ENCODE data around the gene GULP1. TPM values are rescaled to one million over a fixed set of nuclear protein-coding genes. Genes with fewer than 3 reads are reported as not detected.

GULP1 gene
- total and polyA plus RNA-seq, 10 of the 15 experiments (the other 5 are each of a cell fraction or from before 2014, with no cell fraction given) = 0.02 to 1.3 (median 0.15) TPM; not detected in 5

GRCh38 chr2:188381614-188382013 lies 89.9 kb downstream of the GULP1 start (continued):
- TF ChIP-seq REST (IDR thresholded peaks at IDR 0.05; ENCODE audit: low read depth, low read length) (no peak), LARP7 (IDR thresholded peaks at IDR 0.05) (no peak), E2F4 (IDR thresholded peaks at IDR 0.05; ENCODE audit: low read depth, low read length) (no peak), ZBTB33 (IDR thresholded peaks at IDR 0.05) (no peak), PAX8 (IDR thresholded peaks at IDR 0.05) (no peak), SP1 (IDR thresholded peaks at IDR 0.05; ENCODE audit: low read depth, low read length) (no peak)

- RAD21 ChIA-PET (ENCODE audit: unreplicated experiment) = no interaction called here
- no peak for FAIRE-seq
Observed at GRCh38 chr2:188382107-188382506, 90.4 kb downstream of the GULP1 start.

More at GRCh38 chr2:188382107-188382506, 90.4 kb downstream of the GULP1 start:
- Histone ChIP-seq H3K27me3 (replicated peaks in 1 of 2; ENCODE audit: control insufficient read depth in 2 of 2, insufficient read depth in 2 of 2, low read length in 1 of 2) (no peaks in the 10 kb centered on the region), H3K36me3 (ENCODE audit: control insufficient read depth in 2 of 2, insufficient read depth in 2 of 2, low read length in 1 of 2) (no peaks in the 10 kb centered on the region), H3K4me2 (ENCODE audit: control insufficient read depth, insufficient read depth) (no peak overlapping the region), H3K9ac (ENCODE audit: control insufficient read depth, insufficient read depth, low read length) (no peak overlapping the region), H3K79me2 (ENCODE audit: control insufficient read depth, insufficient read depth, low read length) (no peaks in the 10 kb centered on the region), H3K9me3 (replicated peaks; ENCODE audit: control insufficient read depth, insufficient read depth, low read length) (no peaks in the 10 kb centered on the region), H3K4me3 (no peak overlapping the region), H3K27ac (ENCODE audit: control insufficient read depth, insufficient read depth) (no peak overlapping the region), H3K4me1 (ENCODE audit: control insufficient read depth, insufficient read depth, low read length) (no peaks in the 10 kb centered on the region), H2AFZ (ENCODE audit: control insufficient read depth, low read depth, low read length) (no peak overlapping the region), H4K20me1 (ENCODE audit: control insufficient read depth, insufficient read depth) (no peaks in the 10 kb centered on the region)
- in situ Hi-C loops (cut with MboI) = no loop called here
- intact Hi-C loops (cut with micrococcal nuclease; ENCODE audit: unreplicated experiment) = no loop called here
- ATAC-seq (no peak), DNase-seq (ENCODE audit: low read depth, low spot score) (no peak)
- POLR2A ChIA-PET = no interaction called here
- CTCF ChIA-PET = interaction anchor here (1.4 kb wide), 1 partner anchor 14 kb away, joined by 3 read pairs; no protein-coding TSS in a partner anchor
- no peak for TF ChIP-seq CHD2 (IDR thresholded peaks at IDR 0.05; ENCODE audit: borderline replicate concordance, low read depth, low read length)
- TF ChIP-seq SIN3A (IDR thresholded peaks at IDR 0.05; ENCODE audit: low read depth, low read length) = no peak
- no peak for TF ChIP-seq BRCA1 (IDR thresholded peaks at IDR 0.05; ENCODE audit: low read depth, low read length)
- no peak for TF ChIP-seq E4F1 (IDR thresholded peaks at IDR 0.05; ENCODE audit: borderline replicate concordance, partially characterized antibody)
- TF ChIP-seq NFYA (IDR thresholded peaks at IDR 0.05; ENCODE audit: borderline replicate concordance, low read depth, low read length) = no peak
- no peak for TF ChIP-seq MEF2B (IDR thresholded peaks at IDR 0.05; ENCODE audit: partially characterized antibody, poor library complexity, severe bottlenecking)
- TF ChIP-seq SUPT20H (IDR thresholded peaks at IDR 0.05; ENCODE audit: borderline replicate concordance, control insufficient read depth, low read depth, low read length) = no peak
- TF ChIP-seq RAD51 (IDR thresholded peaks at IDR 0.05) = no peak
- SMC1A ChIA-PET (ENCODE audit: uncharacterized antibody, unreplicated experiment) = no interaction called here
- 12% methylated on average over 2 of the region's 2 CpGs for WGBS (ENCODE audit: insufficient coverage, insufficient replicate concordance, low lambda C conversion rate, missing lambda C conversion rate)
- no TSS peak for BruUV-seq (replicated peaks)
